Measurements from ENCODE around the gene NGFR.
A peak's percentile ranks its signal among the peaks of the same experiment; 100 is the strongest.

The NGFR gene

DNA sequence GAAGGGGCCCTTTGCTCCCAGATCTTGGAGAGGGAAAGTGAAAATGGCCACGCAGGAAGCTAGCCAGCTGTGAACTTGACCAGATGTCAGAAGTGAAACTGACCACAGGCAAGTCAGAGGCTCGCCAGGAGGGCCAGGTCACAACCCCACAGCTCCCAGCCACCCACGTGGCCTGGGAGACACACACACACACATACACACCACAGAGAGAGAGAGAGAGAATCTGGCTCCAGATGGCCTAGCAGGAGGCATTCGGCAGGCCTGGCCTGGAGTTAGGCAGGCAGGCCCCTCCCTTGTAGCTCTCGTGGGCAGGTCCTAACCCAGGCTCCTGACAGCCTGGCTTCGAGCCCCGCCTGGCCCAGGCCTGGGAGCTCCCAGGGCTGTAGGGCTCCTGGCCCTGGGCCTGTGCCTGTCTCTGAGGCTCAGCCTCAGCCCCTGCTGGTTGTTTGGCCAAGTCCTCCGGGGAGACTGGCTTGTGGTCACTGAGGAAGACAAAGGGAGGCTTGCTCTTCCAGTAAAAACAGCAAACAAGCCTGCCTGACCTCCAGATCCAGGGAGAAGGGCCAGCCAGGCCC is 20.2 kb downstream of the NGFR start:
- DNase-seq (ENCODE audit: low spot score) = peak; percentile 94

- peak; percentile 48 for DNase-seq (ENCODE audit: low spot score)
Measured at GRCh38 chr17:49516180-49516579, 21.1 kb downstream of the NGFR start.

GRCh38 chr17:49518346-49519078 is 23.4 kb downstream of the NGFR start:
- peak; percentile 86 for DNase-seq (ENCODE audit: low spot score)

GRCh38 chr17:49519781-49520180 is 24.7 kb downstream of the NGFR start:
- DNase-seq (ENCODE audit: low spot score) = peak; percentile 86

DNA sequence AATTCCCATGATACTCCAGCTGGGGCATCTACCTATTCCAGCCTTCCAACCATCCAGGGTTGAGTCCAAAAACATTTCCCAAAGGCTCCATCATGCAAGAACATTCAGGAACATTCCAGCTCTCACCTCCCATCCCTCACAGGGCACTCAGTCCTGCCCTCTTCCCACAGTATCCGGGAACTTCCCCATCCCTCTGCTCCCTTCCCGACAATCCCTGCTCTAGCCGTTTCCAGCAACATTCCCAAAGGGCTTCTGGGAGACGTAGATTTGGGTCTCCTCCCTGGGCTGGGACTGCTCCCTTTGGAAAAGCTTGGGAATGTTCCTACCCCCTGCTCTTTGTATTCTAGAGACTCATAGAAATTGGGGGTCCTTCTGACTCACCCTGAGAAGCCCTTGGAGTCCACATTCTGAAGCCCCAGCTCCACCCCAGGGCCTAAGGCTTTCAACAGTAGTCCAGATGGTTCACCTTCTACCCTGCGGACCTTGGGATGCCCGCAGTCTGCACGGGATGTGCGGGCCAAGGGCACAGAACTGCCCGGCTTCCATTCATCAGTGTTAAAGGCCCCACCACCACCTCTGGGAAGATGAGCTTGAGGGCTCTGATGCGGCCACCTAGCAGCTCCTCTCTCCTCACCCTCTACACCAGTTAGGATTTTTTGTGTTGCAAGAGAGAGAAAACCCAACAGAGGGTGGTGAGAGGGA is 25.4 kb downstream of the NGFR start:
- DNase-seq (ENCODE audit: low spot score) = no peak

GRCh38 chr17:49521088-49521450 is 26.0 kb downstream of the NGFR start:
- no peak for DNase-seq (ENCODE audit: low spot score)

- no peak for DNase-seq (ENCODE audit: low spot score)
Measured at GRCh38 chr17:49521471-49522356, 26.6 kb downstream of the NGFR start.

DNA sequence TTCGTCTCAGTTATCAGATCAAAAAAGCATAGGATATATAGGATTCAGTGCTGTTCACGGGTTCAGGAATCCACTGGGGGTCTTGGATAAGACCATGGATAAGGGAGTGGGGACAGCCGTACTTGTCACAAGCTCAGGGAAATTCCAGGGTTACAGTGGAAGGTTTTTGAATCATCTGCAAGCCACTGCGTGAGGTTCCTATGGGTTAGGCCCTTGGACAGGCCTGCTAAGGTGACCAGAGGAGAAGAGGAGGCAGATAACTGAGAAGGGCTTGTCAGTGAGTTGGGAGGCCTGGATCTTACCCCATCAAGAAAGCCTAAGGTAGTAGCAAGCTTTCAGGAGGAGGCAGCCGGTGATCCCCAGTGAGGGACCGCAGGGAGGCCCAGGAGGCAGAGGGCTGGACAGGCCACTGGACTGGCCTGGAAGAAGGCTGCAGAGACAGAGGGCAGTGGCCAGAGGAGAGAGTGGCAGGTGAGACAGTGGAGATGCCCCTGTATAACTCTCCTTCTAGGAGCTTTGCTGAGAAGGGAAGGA is 27.3 kb downstream of the NGFR start:
- no peak for DNase-seq (ENCODE audit: low spot score)

GRCh38 chr17:49523196-49523595 is 28.1 kb downstream of the NGFR start:
- no peak for DNase-seq (ENCODE audit: low spot score)

- no peak for DNase-seq (ENCODE audit: low spot score)
Measured at GRCh38 chr17:49523706-49524472, 28.8 kb downstream of the NGFR start.

GRCh38 chr17:49524473-49525359 is 29.6 kb downstream of the NGFR start:
- DNase-seq (ENCODE audit: low spot score) = no peak

GRCh38 chr17:49525831-49526741 is 31.0 kb downstream of the NGFR start:
- no peak for DNase-seq (ENCODE audit: low spot score)

DNA sequence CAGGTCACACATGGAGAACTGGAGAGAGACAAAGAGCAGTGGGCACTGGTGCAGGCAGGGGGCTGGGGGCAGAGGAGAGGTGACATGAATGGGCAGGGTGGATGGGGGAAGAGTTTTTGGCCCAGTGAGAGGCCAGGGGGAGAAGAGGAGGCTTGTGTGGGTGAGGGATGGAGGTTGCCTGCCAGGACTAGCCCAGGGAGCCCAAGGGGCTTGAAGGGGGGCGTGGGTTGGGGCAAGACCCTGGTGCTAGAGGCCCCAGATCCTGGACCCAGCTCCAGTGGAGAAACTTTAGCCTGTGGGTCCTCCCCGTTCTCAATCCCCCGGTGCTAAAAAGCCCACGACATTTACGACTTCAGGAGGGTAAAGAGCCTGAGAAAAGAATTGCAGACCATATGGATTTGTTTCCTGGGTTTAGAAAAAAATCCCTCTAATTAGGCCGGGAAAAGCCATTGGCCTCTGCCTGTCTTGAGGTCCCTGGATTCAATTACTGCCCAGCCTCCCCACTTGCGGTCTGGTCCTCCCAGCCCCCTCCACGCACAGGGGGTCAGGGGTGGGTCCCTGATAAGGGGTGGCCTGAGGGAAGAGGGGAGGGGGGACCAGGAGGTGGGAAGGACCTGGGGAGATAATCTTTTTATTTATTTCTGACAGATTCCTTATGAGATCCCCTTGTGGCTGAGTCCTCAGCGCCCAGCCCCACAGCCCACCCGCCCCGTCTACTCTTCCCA is 33.0 kb downstream of the NGFR start:
- DNase-seq (ENCODE audit: low spot score) = no peak

- no peak for DNase-seq (ENCODE audit: low spot score)
Measured at GRCh38 chr17:49528966-49529365, 33.9 kb downstream of the NGFR start.

DNA sequence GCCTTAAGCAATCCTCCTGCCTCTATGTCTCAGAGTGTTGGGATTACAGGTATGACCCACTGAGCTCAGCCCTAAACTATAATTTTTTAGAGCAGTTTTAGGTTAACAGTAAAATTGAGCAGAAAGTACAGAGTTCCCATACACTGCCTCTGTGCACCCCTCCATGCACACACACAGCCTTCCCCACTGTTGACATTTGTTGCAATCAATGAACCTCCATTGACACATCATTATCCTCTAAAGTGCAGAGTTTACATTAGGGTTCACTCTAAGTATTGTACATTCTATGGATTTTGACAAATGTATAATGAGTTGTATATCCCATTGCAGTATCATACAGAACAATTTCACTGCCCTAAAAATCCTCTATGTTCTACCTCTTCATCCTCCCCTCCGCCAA is 35.0 kb downstream of the NGFR start:
- no peak for DNase-seq (ENCODE audit: low spot score)

DNA sequence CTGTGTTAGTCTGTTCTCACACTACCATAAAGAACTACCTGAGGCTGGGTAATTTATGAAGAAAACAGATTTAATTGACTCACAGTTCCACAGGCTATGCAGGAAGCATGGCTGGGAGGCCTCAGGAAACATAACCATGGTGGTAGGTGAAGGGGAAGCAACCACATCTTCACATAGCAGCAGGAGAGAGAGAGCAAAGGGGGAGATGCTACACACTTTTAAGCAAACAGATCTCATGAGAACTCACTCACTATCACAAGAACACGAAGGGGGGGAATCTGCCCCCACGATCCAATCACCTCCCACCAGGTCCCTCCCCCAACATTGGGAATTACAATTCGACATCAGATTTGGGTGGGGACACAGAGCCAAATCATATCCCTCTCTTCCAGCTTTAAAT is 48.8 kb downstream of the NGFR start:
- no peak for DNase-seq (ENCODE audit: low spot score)

DNA sequence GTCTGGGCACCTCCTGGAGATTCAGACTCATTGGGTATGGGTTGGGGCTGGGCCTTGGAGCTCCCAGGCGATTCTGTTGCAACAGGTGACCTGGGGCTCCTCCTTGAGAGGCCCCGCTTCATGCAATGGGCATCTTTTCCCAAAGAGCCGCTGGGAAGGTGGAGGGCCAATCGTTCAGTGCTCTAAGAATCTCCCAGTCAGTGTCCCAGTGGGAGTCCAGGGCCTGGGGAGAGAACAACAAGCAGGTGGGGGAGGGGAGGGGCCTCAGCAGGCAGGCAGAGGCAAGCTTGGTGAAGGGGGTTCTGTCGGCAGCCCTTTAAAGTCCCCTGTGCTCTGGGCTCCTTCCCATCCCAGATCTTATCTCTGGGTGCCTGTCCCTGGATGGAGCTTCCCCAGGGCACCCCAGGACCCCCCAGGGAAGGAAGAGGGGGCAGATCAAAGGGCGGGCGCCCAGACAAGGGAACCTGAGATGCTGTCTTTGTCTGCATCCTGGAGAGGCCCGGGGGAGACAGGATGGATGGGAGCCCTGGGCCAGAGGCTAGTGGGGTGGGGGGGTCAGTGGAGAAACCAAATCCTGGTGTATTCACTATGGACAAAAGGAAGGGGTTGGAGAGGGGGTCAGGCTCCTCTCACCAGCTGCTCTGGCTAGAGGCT is 50.0 kb downstream of the NGFR start:
- no peak for DNase-seq (ENCODE audit: low spot score)
